ENCODE measurements around the gene PTK6.

- TF ChIP-seq, protein P1, sequence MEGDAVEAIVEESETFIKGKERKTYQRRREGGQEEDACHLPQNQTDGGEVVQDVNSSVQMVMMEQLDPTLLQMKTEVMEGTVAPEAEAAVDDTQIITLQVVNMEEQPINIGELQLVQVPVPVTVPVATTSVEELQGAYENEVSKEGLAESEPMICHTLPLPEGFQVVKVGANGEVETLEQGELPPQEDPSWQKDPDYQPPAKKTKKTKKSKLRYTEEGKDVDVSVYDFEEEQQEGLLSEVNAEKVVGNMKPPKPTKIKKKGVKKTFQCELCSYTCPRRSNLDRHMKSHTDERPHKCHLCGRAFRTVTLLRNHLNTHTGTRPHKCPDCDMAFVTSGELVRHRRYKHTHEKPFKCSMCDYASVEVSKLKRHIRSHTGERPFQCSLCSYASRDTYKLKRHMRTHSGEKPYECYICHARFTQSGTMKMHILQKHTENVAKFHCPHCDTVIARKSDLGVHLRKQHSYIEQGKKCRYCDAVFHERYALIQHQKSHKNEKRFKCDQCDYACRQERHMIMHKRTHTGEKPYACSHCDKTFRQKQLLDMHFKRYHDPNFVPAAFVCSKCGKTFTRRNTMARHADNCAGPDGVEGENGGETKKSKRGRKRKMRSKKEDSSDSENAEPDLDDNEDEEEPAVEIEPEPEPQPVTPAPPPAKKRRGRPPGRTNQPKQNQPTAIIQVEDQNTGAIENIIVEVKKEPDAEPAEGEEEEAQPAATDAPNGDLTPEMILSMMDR (IDR thresholded peaks at IDR 0.05), result no peak
- TF ChIP-seq POLR2AphosphoS5 (IDR thresholded peaks at IDR 0.05), result peak in 1 of 4 donors; percentile 6
Observed at GRCh38 chr20:63531686-63532448, 5.3 kb downstream of the PTK6 start.

All from sigmoid colon (tissue), 4 donors.